Glutamatergic neuron (in vitro differentiated cells): ENCODE results near the gene ASS1. TPM values are rescaled to one million over a fixed set of nuclear protein-coding genes. Genes with fewer than 3 reads are reported as not detected.

ENCODE experiments used
- DNase-seq: peaks from one replicate; pipeline ENCODE4 v3.0.0; 2022
- H3K27ac Mint-ChIP-seq: one replicate; pipeline ENCODE4 v1.8.0; 2020; ENCODE audit warnings: mild to moderate bottlenecking, mixed read lengths, inconsistent platforms; ENCODE audit not compliant: unreplicated experiment
- H3K27me3 Mint-ChIP-seq: one replicate; pipeline ENCODE4 v1.8.0; 2020; ENCODE audit warnings: mild to moderate bottlenecking, moderate library complexity, mixed read lengths, inconsistent platforms; ENCODE audit not compliant: unreplicated experiment
- H3K36me3 Mint-ChIP-seq: one replicate; pipeline ENCODE4 v1.8.0; 2020; ENCODE audit warnings: mild to moderate bottlenecking, mixed read lengths, inconsistent platforms; ENCODE audit not compliant: unreplicated experiment
- H3K4me1 Mint-ChIP-seq: one replicate; pipeline ENCODE4 v1.8.0; 2020; ENCODE audit warnings: mild to moderate bottlenecking, low read depth, mixed read lengths, inconsistent platforms; ENCODE audit not compliant: unreplicated experiment
- H3K4me3 Mint-ChIP-seq: one replicate; pipeline ENCODE4 v1.8.0; 2020; ENCODE audit warnings: mild to moderate bottlenecking, mixed read lengths, inconsistent platforms; ENCODE audit not compliant: unreplicated experiment
- H3K9me3 Mint-ChIP-seq: one replicate; pipeline ENCODE4 v1.8.0; 2020; ENCODE audit warnings: mild to moderate bottlenecking, moderate library complexity, mixed read lengths, inconsistent platforms; ENCODE audit not compliant: unreplicated experiment
- CTCF ChIP-seq: fragments of 200-600 bp; sonication (generic); IDR thresholded peaks from one replicate; pipeline ENCODE4 v1.5.0; 2021; ENCODE audit not compliant: partially characterized antibody, unreplicated experiment
- total RNA-seq: library from RNA; stranded (reverse); fragmentation: NEBNext Ultra II Directional; extraction: Animal tissue kit (Norgen Biotek cat#: 25700); gene quantifications from one replicate; pipeline ENCODE4 v1.2.1, GENCODE V29; 2021; ENCODE audit not compliant: unreplicated experiment

Gene ASS1
- total RNA-seq, 1 donor from 2014 or later: 31.5 TPM

- Mint-ChIP-seq H3K36me3 (no peaks in the 10 kb centered on the region), H3K27ac (peak overlapping the region; percentile 59), H3K27me3 (peaks cover 8% of the 10 kb centered on the region), H3K4me3 (no peak overlapping the region), H3K9me3 (peaks cover 9% of the 10 kb centered on the region), H3K4me1 (peaks cover 33% of the 10 kb centered on the region)
- DNase-seq: no peak
- no peak for TF ChIP-seq CTCF
These were observed 27.5 kb downstream of the ASS1 start for GRCh38 chr9:130472184-130472705.

GRCh38 chr9:130473009-130473408, 28.2 kb downstream of the ASS1 start:
- peaks cover 2% of the 10 kb centered on the region for H3K27me3 Mint-ChIP-seq
- no peak overlapping the region for H3K4me3 Mint-ChIP-seq
- no peak overlapping the region for H3K27ac Mint-ChIP-seq
- peaks cover 5% of the 10 kb centered on the region for H3K9me3 Mint-ChIP-seq
- no peak for DNase-seq
- H3K4me1 Mint-ChIP-seq: peaks cover 25% of the 10 kb centered on the region
- TF ChIP-seq CTCF: no peak
- no peaks in the 10 kb centered on the region for H3K36me3 Mint-ChIP-seq

- no peak for DNase-seq
- H3K4me3 Mint-ChIP-seq: no peak overlapping the region
- no peak for TF ChIP-seq CTCF
These were observed 28.8 kb downstream of the ASS1 start for GRCh38 chr9:130473566-130473965.

GRCh38 chr9:130474106-130474505, 29.3 kb downstream of the ASS1 start:
- Mint-ChIP-seq H3K36me3 (no peaks in the 10 kb centered on the region), H3K4me3 (no peak overlapping the region), H3K9me3 (no peaks in the 10 kb centered on the region), H3K27me3 (peaks cover 1% of the 10 kb centered on the region), H3K4me1 (peaks cover 20% of the 10 kb centered on the region), H3K27ac (peak overlapping the region; percentile 48)
- TF ChIP-seq CTCF: no peak
- no peak for DNase-seq

More at GRCh38 chr9:130473566-130473965, 28.8 kb downstream of the ASS1 start:
- Mint-ChIP-seq H3K9me3 (peaks cover 3% of the 10 kb centered on the region), H3K4me1 (peaks cover 24% of the 10 kb centered on the region), H3K27ac (no peak overlapping the region), H3K27me3 (no peaks in the 10 kb centered on the region), H3K36me3 (no peaks in the 10 kb centered on the region)

GRCh38 chr9:130476151-130476730, 31.5 kb downstream of the ASS1 start:
- no peaks in the 10 kb centered on the region for H3K9me3 Mint-ChIP-seq
- no peak for TF ChIP-seq CTCF
- no peak overlapping the region for H3K4me3 Mint-ChIP-seq
- peaks cover 4% of the 10 kb centered on the region for H3K27me3 Mint-ChIP-seq
- peaks cover 24% of the 10 kb centered on the region for H3K4me1 Mint-ChIP-seq
- H3K36me3 Mint-ChIP-seq: no peaks in the 10 kb centered on the region
- peak overlapping the region; percentile 28 for H3K27ac Mint-ChIP-seq
- DNase-seq: no peak
